ENCODE data around the gene UMODL1. TPM values are rescaled to one million over a fixed set of nuclear protein-coding genes. Genes with fewer than 3 reads are reported as not detected.
"Not testable (repeated sequence)": the region's sequence is repeated elsewhere in the genome, so short reads cannot be mapped to it uniquely, and the experiment has no call there.

UMODL1 gene
- total and polyA plus RNA-seq, 10 donors, result 0.02 to 0.85 (median 0.09) TPM; not detected in 3

GRCh38 chr21:42175110-42175710 is 104.1 kb downstream of the UMODL1 start:
- no peaks in the 10 kb centered on the region for H3K36me3 ChIP-seq

GRCh38 chr21:42176859-42177258 is 105.7 kb downstream of the UMODL1 start:
- H3K36me3 ChIP-seq, result no peaks in the 10 kb centered on the region
- H3K27ac ChIP-seq, result no peak overlapping the region
- H3K4me3 ChIP-seq, result no peak overlapping the region
- WGBS, 5 donors, result 66 to 84% (median 77%) methylated on average over 3 of the region's 3 CpGs
- no peaks in the 10 kb centered on the region for H3K27me3 ChIP-seq (replicated peaks in 1 of 7)
- peaks cover 0 to 5% (median 0%) of the 10 kb centered on the region in 6 donors for H3K4me1 ChIP-seq
- intact Hi-C loops (cut with DNase I; ENCODE audit: low total_unique reads), result no loop called here
- no peaks in the 10 kb centered on the region for H3K9me3 ChIP-seq
- DNase-seq, result no peak
- TF ChIP-seq POLR2AphosphoS5 (IDR thresholded peaks at IDR 0.05) (no peak), CTCF (IDR thresholded peaks at IDR 0.05 in 8 of 11, conservative IDR thresholded peaks at IDR 0.05 in 3 of 11) (no peak), POLR2A (IDR thresholded peaks at IDR 0.05) (no peak)

More at GRCh38 chr21:42175110-42175710, 104.1 kb downstream of the UMODL1 start:
- no peaks in the 10 kb centered on the region for H3K9me3 ChIP-seq
- WGBS, 5 donors, result 56 to 78% (median 71%) methylated on average over 6 of the region's 6 CpGs
- no peak for TF ChIP-seq CTCF (IDR thresholded peaks at IDR 0.05 in 8 of 11, conservative IDR thresholded peaks at IDR 0.05 in 3 of 11)
- no peak for TF ChIP-seq POLR2AphosphoS5 (IDR thresholded peaks at IDR 0.05)
- no peak for TF ChIP-seq POLR2A (IDR thresholded peaks at IDR 0.05)
- intact Hi-C loops (cut with DNase I; ENCODE audit: low total_unique reads), result no loop called here
- H3K27me3 ChIP-seq (replicated peaks in 1 of 7), result no peaks in the 10 kb centered on the region
- H3K27ac ChIP-seq, result no peak overlapping the region
- H3K4me1 ChIP-seq, result peaks cover 0 to 5% (median 0%) of the 10 kb centered on the region in 6 donors
- DNase-seq, result no peak
- no peak overlapping the region for H3K4me3 ChIP-seq

GRCh38 chr21:42179316-42179715 is 108.2 kb downstream of the UMODL1 start:
- Histone ChIP-seq H3K9me3 (no peaks in the 10 kb centered on the region), H3K27me3 (replicated peaks in 1 of 7) (no peaks in the 10 kb centered on the region), H3K36me3 (no peaks in the 10 kb centered on the region), H3K4me3 (no peak overlapping the region), H3K4me1 (peaks cover 0 to 5% (median 0%) of the 10 kb centered on the region in 6 donors), H3K27ac (no peak overlapping the region)
- no peak for TF ChIP-seq CTCF (IDR thresholded peaks at IDR 0.05 in 8 of 11, conservative IDR thresholded peaks at IDR 0.05 in 3 of 11)
- TF ChIP-seq POLR2A (IDR thresholded peaks at IDR 0.05), result no peak
- TF ChIP-seq POLR2AphosphoS5 (IDR thresholded peaks at IDR 0.05), result no peak
- DNase-seq, result no peak
- WGBS, 5 donors, result 77 to 91% (median 86%) methylated on average over 3 of the region's 3 CpGs
- intact Hi-C loops (cut with DNase I; ENCODE audit: low total_unique reads), result no loop called here

GRCh38 chr21:42180001-42180400 is 108.9 kb downstream of the UMODL1 start:
- DNase-seq; H3K4me1 ChIP-seq; H3K27me3 ChIP-seq (replicated peaks in 1 of 7); H3K4me3 ChIP-seq; H3K27ac ChIP-seq; H3K36me3 ChIP-seq; H3K9me3 ChIP-seq; intact Hi-C loops (cut with DNase I; ENCODE audit: low total_unique reads): not testable (repeated sequence)
- WGBS, 5 donors, result 86 to 100% (median 95%) methylated on average over 3 of the region's 3 CpGs
